HCT116 (cell line): ENCODE data around the gene ACTL7A.

Experiments
- CEBPB ChIP-seq: IDR thresholded peaks from 2 replicates; pipeline ENCODE4 v1.6.1; 2012; ENCODE audit warnings: low read depth
- EZH2 ChIP-seq: fragments of 200-600 bp; sonication (generic); IDR thresholded peaks from 2 replicates; pipeline ENCODE4 v1.6.1; 2017; ENCODE audit warnings: antibody characterized with exemption, mixed run types
- POLR2A ChIP-seq: IDR thresholded peaks from 2 replicates; pipeline ENCODE4 v1.7.0; 2011; ENCODE audit warnings: borderline replicate concordance; ENCODE audit not compliant: insufficient read depth, insufficient read length; ENCODE audit errors: extremely low read depth
- POLR2AphosphoS5 ChIP-seq: IDR thresholded peaks from 2 replicates; pipeline ENCODE4 v1.6.1; 2011; ENCODE audit warnings: mild to moderate bottlenecking, low read depth, low read length, moderate library complexity
- RAD21 ChIP-seq: IDR thresholded peaks from 2 replicates; pipeline ENCODE4 v1.6.1; 2012; ENCODE audit warnings: low read depth, mild to moderate bottlenecking
- SIN3A ChIP-seq: IDR thresholded peaks from 2 replicates; pipeline ENCODE4 v1.6.1; 2012; ENCODE audit warnings: low read depth
- SP1 ChIP-seq: IDR thresholded peaks from 2 replicates; pipeline ENCODE4 v1.6.1; 2012; ENCODE audit warnings: low read depth
- YY1 ChIP-seq: IDR thresholded peaks from 2 replicates; pipeline ENCODE4 v1.6.1; 2011; ENCODE audit warnings: low read length, low read depth, moderate library complexity, mild to moderate bottlenecking; ENCODE audit not compliant: insufficient replicate concordance; ENCODE audit errors: extremely low read depth
- TF ChIP-seq, protein P1 (sequence below), 3 experiments: fragments of 200-600 bp in 1 of 3; sonication (generic) in 1 of 3; IDR thresholded peaks in 2 of 3; conservative IDR thresholded peaks in 1 of 3; 2 replicates each; pipeline ENCODE4 v1.5.1; 2012 to 2017; ENCODE audit warnings: low read depth in 2 of 3, low read length in 2 of 3, antibody characterized with exemption in 1 of 3, borderline replicate concordance in 1 of 3, control low read depth in 1 of 3, mild to moderate bottlenecking in 1 of 3, mixed read lengths in 1 of 3, mixed run types in 1 of 3, moderate library complexity in 1 of 3; ENCODE audit not compliant: insufficient read depth in 1 of 3
- TF ChIP-seq, protein P2 (sequence below): IDR thresholded peaks from 2 replicates; pipeline ENCODE4 v1.6.1; 2012; ENCODE audit warnings: low read depth

DNA sequence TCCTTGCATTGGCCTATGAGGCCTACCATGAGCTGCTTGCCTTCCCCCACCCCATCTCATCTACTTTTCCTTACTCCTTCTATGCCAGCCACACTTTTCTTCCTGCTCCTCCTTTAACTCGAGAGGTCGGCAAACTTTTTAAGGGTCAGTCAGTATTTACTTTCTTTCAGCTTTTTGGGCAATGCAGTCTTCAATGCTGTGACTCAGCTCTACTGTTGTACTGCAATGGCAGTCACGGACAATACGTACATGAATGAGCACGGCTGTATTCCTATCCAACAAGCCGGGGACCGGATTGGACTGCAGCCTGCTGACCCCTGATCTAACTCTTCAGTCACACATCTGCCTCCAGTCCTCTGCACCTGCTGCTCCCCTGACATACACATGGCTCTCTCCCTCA lies 602 bp upstream of the ACTL7A start:
- TF ChIP-seq, protein P1, sequence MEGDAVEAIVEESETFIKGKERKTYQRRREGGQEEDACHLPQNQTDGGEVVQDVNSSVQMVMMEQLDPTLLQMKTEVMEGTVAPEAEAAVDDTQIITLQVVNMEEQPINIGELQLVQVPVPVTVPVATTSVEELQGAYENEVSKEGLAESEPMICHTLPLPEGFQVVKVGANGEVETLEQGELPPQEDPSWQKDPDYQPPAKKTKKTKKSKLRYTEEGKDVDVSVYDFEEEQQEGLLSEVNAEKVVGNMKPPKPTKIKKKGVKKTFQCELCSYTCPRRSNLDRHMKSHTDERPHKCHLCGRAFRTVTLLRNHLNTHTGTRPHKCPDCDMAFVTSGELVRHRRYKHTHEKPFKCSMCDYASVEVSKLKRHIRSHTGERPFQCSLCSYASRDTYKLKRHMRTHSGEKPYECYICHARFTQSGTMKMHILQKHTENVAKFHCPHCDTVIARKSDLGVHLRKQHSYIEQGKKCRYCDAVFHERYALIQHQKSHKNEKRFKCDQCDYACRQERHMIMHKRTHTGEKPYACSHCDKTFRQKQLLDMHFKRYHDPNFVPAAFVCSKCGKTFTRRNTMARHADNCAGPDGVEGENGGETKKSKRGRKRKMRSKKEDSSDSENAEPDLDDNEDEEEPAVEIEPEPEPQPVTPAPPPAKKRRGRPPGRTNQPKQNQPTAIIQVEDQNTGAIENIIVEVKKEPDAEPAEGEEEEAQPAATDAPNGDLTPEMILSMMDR (IDR thresholded peaks at IDR 0.05 in 2 of 3, conservative IDR thresholded peaks at IDR 0.05 in 1 of 3; ENCODE audit: borderline replicate concordance in 1 of 3, insufficient read depth in 1 of 3, low read depth in 2 of 3, low read length in 2 of 3), result no peak
- TF ChIP-seq SIN3A (no peak), POLR2A (no peak), RAD21 (no peak), YY1 (no peak), EZH2 (no peak), POLR2AphosphoS5 (no peak), SP1 (no peak), CEBPB (no peak)
- TF ChIP-seq, protein P2, sequence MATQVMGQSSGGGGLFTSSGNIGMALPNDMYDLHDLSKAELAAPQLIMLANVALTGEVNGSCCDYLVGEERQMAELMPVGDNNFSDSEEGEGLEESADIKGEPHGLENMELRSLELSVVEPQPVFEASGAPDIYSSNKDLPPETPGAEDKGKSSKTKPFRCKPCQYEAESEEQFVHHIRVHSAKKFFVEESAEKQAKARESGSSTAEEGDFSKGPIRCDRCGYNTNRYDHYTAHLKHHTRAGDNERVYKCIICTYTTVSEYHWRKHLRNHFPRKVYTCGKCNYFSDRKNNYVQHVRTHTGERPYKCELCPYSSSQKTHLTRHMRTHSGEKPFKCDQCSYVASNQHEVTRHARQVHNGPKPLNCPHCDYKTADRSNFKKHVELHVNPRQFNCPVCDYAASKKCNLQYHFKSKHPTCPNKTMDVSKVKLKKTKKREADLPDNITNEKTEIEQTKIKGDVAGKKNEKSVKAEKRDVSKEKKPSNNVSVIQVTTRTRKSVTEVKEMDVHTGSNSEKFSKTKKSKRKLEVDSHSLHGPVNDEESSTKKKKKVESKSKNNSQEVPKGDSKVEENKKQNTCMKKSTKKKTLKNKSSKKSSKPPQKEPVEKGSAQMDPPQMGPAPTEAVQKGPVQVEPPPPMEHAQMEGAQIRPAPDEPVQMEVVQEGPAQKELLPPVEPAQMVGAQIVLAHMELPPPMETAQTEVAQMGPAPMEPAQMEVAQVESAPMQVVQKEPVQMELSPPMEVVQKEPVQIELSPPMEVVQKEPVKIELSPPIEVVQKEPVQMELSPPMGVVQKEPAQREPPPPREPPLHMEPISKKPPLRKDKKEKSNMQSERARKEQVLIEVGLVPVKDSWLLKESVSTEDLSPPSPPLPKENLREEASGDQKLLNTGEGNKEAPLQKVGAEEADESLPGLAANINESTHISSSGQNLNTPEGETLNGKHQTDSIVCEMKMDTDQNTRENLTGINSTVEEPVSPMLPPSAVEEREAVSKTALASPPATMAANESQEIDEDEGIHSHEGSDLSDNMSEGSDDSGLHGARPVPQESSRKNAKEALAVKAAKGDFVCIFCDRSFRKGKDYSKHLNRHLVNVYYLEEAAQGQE, result no peak
